ENCODE results near the gene PLPP4. TPM values are rescaled to one million over a fixed set of nuclear protein-coding genes. Genes with fewer than 3 reads are reported as not detected.

The PLPP4 gene
- total RNA-seq, 1 donor from 2014 or later: not detected

- intact Hi-C loops (cut with DNase I): no loop called here
- H3K27ac ChIP-seq: no peak overlapping the region
- H3K27me3 ChIP-seq (ENCODE audit: low read depth): no peaks in the 10 kb centered on the region
- no peaks in the 10 kb centered on the region for H3K9me3 ChIP-seq
- DNase-seq: no peak
- H3K4me3 ChIP-seq: no peak overlapping the region
- H3K4me1 ChIP-seq: no peaks in the 10 kb centered on the region
- TF ChIP-seq CTCF (IDR thresholded peaks at IDR 0.05): no peak
- H3K36me3 ChIP-seq: no peaks in the 10 kb centered on the region
- ATAC-seq: no peak
Measured at GRCh38 chr10:120578890-120579289, 121.9 kb downstream of the PLPP4 start.

- DNase-seq (no peak), ATAC-seq (no peak)
- no peak for TF ChIP-seq CTCF (IDR thresholded peaks at IDR 0.05)
- Histone ChIP-seq H3K27me3 (ENCODE audit: low read depth) (no peaks in the 10 kb centered on the region), H3K4me3 (no peak overlapping the region), H3K27ac (no peak overlapping the region), H3K36me3 (no peaks in the 10 kb centered on the region), H3K9me3 (no peaks in the 10 kb centered on the region), H3K4me1 (no peaks in the 10 kb centered on the region)
- intact Hi-C loops (cut with DNase I): no loop called here
Measured at GRCh38 chr10:120580918-120581895, 124.2 kb downstream of the PLPP4 start.

GRCh38 chr10:120582753-120583152 is 125.7 kb downstream of the PLPP4 start:
- Histone ChIP-seq H3K9me3 (no peaks in the 10 kb centered on the region), H3K4me3 (no peak overlapping the region), H3K27me3 (ENCODE audit: low read depth) (no peaks in the 10 kb centered on the region), H3K36me3 (no peaks in the 10 kb centered on the region), H3K4me1 (no peaks in the 10 kb centered on the region), H3K27ac (no peak overlapping the region)
- no peak for TF ChIP-seq CTCF (IDR thresholded peaks at IDR 0.05)
- DNase-seq (no peak), ATAC-seq (no peak)
- intact Hi-C loops (cut with DNase I): no loop called here

- Histone ChIP-seq H3K4me3 (no peak overlapping the region), H3K27ac (no peak overlapping the region), H3K27me3 (ENCODE audit: low read depth) (no peaks in the 10 kb centered on the region), H3K4me1 (no peaks in the 10 kb centered on the region), H3K36me3 (no peaks in the 10 kb centered on the region), H3K9me3 (no peaks in the 10 kb centered on the region)
- no peak for DNase-seq
- no peak for ATAC-seq
- TF ChIP-seq CTCF (IDR thresholded peaks at IDR 0.05): no peak
- intact Hi-C loops (cut with DNase I): no loop called here
Measured at GRCh38 chr10:120583424-120584108, 126.5 kb downstream of the PLPP4 start.

GRCh38 chr10:120584786-120585185 is 127.8 kb downstream of the PLPP4 start:
- Histone ChIP-seq H3K4me1 (no peaks in the 10 kb centered on the region), H3K36me3 (no peaks in the 10 kb centered on the region), H3K27me3 (ENCODE audit: low read depth) (no peaks in the 10 kb centered on the region), H3K27ac (no peak overlapping the region), H3K4me3 (no peak overlapping the region), H3K9me3 (no peaks in the 10 kb centered on the region)
- no peak for TF ChIP-seq CTCF (IDR thresholded peaks at IDR 0.05)
- DNase-seq (no peak), ATAC-seq (no peak)
- intact Hi-C loops (cut with DNase I): no loop called here
